GM23338 (cell line): ENCODE data around the gene GRIP2. TPM values are rescaled to one million over a fixed set of nuclear protein-coding genes. Genes with fewer than 3 reads are reported as not detected.

Source experiments
- ATAC-seq: fragments of 200-7000 bp; cut with Tn5 transposase; 3 replicates; pipeline ENCODE4 v1.9.1; 2020
- DNase-seq: peaks from one replicate; pipeline ENCODE4 v3.0.0-alpha.2; 2015; ENCODE audit warnings: low spot score
- H2AFZ ChIP-seq: fragments of 200-600 bp; sonication (generic); 2 replicates; pipeline ENCODE4 v1.8.0; 2016; ENCODE audit warnings: antibody characterized with exemption, mild to moderate bottlenecking, moderate library complexity
- H3F3A ChIP-seq: fragments of 200-600 bp; sonication (generic); replicated peaks from 2 replicates; pipeline ENCODE4 v1.8.0; 2017; ENCODE audit warnings: antibody characterized with exemption, mixed run types, low read depth
- H3K27ac ChIP-seq: fragments of 200-600 bp; sonication (generic); 2 replicates; pipeline ENCODE4 v1.6.1; 2016; ENCODE audit warnings: low read depth
- H3K27me3 ChIP-seq: fragments of 200-600 bp; sonication (generic); 2 replicates; pipeline ENCODE4 v1.8.0; 2016; ENCODE audit warnings: mild to moderate bottlenecking, mixed run types, moderate library complexity; ENCODE audit not compliant: insufficient read depth
- H3K36me3 ChIP-seq: fragments of 200-600 bp; sonication (generic); 2 replicates; pipeline ENCODE4 v1.8.0; 2016; ENCODE audit warnings: mild to moderate bottlenecking; ENCODE audit not compliant: insufficient read depth
- H3K4me1 ChIP-seq: fragments of 200-600 bp; sonication (generic); 2 replicates; pipeline ENCODE4 v1.8.0; 2016; ENCODE audit warnings: mild to moderate bottlenecking, moderate library complexity; ENCODE audit not compliant: insufficient read depth
- H3K4me2 ChIP-seq: fragments of 200-600 bp; sonication (generic); 2 replicates; pipeline ENCODE4 v1.7.1; 2017; ENCODE audit warnings: mixed run types
- H3K4me3 ChIP-seq: fragments of 200-600 bp; sonication (generic); 2 replicates; pipeline ENCODE4 v1.6.1; 2016; ENCODE audit warnings: mixed run types
- H3K79me2 ChIP-seq: fragments of 200-600 bp; sonication (generic); replicated peaks from 2 replicates; pipeline ENCODE4 v1.8.0; 2017; ENCODE audit warnings: mild to moderate bottlenecking; ENCODE audit not compliant: insufficient read depth
- H3K9me2 ChIP-seq: fragments of 200-600 bp; sonication (generic); 2 replicates; pipeline ENCODE4 v1.8.0; 2017; ENCODE audit not compliant: insufficient read depth
- H4K20me1 ChIP-seq: fragments of 200-600 bp; sonication (generic); replicated peaks from 2 replicates; pipeline ENCODE4 v1.8.0; 2017; ENCODE audit warnings: mild to moderate bottlenecking; ENCODE audit not compliant: insufficient read depth
- H3K27ac Mint-ChIP-seq: 2 replicates; pipeline ENCODE4 v1.8.0; 2020; ENCODE audit warnings: inconsistent platforms, mild to moderate bottlenecking, moderate library complexity, mixed read lengths
- H3K27me3 Mint-ChIP-seq: 3 replicates; pipeline ENCODE4 v1.8.0; 2022; ENCODE audit warnings: low read depth, mild to moderate bottlenecking, moderate library complexity, mixed read lengths, inconsistent platforms; ENCODE audit not compliant: insufficient read depth, poor library complexity
- H3K36me3 Mint-ChIP-seq: 3 replicates; pipeline ENCODE4 v1.8.0; 2021; ENCODE audit warnings: low read depth, mild to moderate bottlenecking, inconsistent platforms, moderate library complexity, mixed read lengths
- H3K4me1 Mint-ChIP-seq: 3 replicates; pipeline ENCODE4 v1.8.0; 2020; ENCODE audit warnings: mild to moderate bottlenecking, inconsistent platforms, mixed read lengths
- H3K4me3 Mint-ChIP-seq: 3 replicates; pipeline ENCODE4 v1.8.0; 2021; ENCODE audit warnings: moderate library complexity, mild to moderate bottlenecking, inconsistent platforms, mixed read lengths
- H3K9me3 Mint-ChIP-seq: 3 replicates; pipeline ENCODE4 v1.8.0; 2020; ENCODE audit warnings: moderate library complexity, mild to moderate bottlenecking, inconsistent platforms, mixed read lengths
- CTCF ChIP-seq, 2 experiments: fragments of 200-600 bp in 1 of 2; sonication (generic) in 1 of 2; conservative IDR thresholded peaks; 2 replicates each; pipeline versions ENCODE4 v1.5.1 to v1.6.1; 2016 to 2017; ENCODE audit warnings: antibody characterized with exemption in 2 of 2, low read depth in 2 of 2, mild to moderate bottlenecking in 2 of 2, moderate library complexity in 1 of 2
- EZH2phosphoT487 ChIP-seq: fragments of 200-600 bp; sonication (generic); IDR thresholded peaks from one replicate; pipeline ENCODE4 v1.8.1; 2018; ENCODE audit warnings: antibody characterized with exemption; ENCODE audit not compliant: unreplicated experiment
- ZNF462 ChIP-seq: fragments of 250-450 bp; sonication (Bioruptor Pico); IDR thresholded peaks from 2 replicates; pipeline ENCODE4 v1.5.0; 2020; ENCODE audit warnings: mild to moderate bottlenecking, moderate library complexity
- long read RNA-seq: library from polyadenylated mRNA; unstranded; transcript quantifications from one replicate; pipeline ENCODE4 v2.0.0, GENCODE V29; 2020; ENCODE audit not compliant: unreplicated experiment
- polyA plus RNA-seq: library from polyadenylated mRNA; unstranded; fragments of >200 nt; fragmentation: Nextera tagmentation; extraction: Ambion mirVana; gene quantifications from 2 replicates; pipeline ENCODE4 v1.2.1, GENCODE V29; 2016
- total RNA-seq: library from RNA; depleted of rRNA; stranded (reverse); fragments of >200 nt; shearing (Covaris generic); gene quantifications from 2 replicates; pipeline ENCODE4 v1.2.3, GENCODE V29; 2014; rRNA removed
- TF ChIP-seq, protein P1 (sequence below): IDR thresholded peaks from 2 replicates; pipeline ENCODE4 v1.6.1; 2016; ENCODE audit warnings: antibody characterized with exemption
- TF ChIP-seq, protein P2 (sequence below): IDR thresholded peaks from one replicate; pipeline ENCODE4 v1.6.1; 2018; ENCODE audit warnings: antibody characterized with exemption; ENCODE audit not compliant: unreplicated experiment

The GRIP2 gene
- total RNA-seq = 4.5 and 5.8 TPM in 2 replicates
- 3.6 and 3.9 TPM in 2 replicates for polyA plus RNA-seq
- long read RNA-seq, partial matches to known transcripts = 0 of 3 reads
- long read RNA-seq, other reads (novel, unspliced or antisense) = 3 of 3 reads

- Mint-ChIP-seq H3K36me3 (no peaks in the 10 kb centered on the region; the same call in 2 of the 3 replicates), H3K9me3 (no peaks in the 10 kb centered on the region), H3K4me1 (peaks cover 30% of the 10 kb centered on the region), H3K27me3 (peaks cover 7% of the 10 kb centered on the region), H3K4me3 (no peak within 1 kb of the TSS), H3K27ac (peak within 1 kb of the TSS; percentile 38; the same call in 1 of the 2 replicates)
- H3F3A ChIP-seq = peaks cover 6% of the 10 kb centered on the region; the same call in 1 of the 2 replicates
- no peak within 1 kb of the TSS for H3K4me2 ChIP-seq
- H3K27ac ChIP-seq = no peak within 1 kb of the TSS
- no peaks in the 10 kb centered on the region for H3K9me2 ChIP-seq
- peaks cover 14% of the 10 kb centered on the region for H3K4me1 ChIP-seq
- ATAC-seq (no peak), DNase-seq (no peak)
- H3K4me3 ChIP-seq = no peak within 1 kb of the TSS
- no peaks in the 10 kb centered on the region for H3K79me2 ChIP-seq
- no peak within 1 kb of the TSS for H2AFZ ChIP-seq
- TF ChIP-seq, protein P1, sequence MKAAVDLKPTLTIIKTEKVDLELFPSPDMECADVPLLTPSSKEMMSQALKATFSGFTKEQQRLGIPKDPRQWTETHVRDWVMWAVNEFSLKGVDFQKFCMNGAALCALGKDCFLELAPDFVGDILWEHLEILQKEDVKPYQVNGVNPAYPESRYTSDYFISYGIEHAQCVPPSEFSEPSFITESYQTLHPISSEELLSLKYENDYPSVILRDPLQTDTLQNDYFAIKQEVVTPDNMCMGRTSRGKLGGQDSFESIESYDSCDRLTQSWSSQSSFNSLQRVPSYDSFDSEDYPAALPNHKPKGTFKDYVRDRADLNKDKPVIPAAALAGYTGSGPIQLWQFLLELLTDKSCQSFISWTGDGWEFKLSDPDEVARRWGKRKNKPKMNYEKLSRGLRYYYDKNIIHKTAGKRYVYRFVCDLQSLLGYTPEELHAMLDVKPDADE = no peak
- TF ChIP-seq, protein P2, sequence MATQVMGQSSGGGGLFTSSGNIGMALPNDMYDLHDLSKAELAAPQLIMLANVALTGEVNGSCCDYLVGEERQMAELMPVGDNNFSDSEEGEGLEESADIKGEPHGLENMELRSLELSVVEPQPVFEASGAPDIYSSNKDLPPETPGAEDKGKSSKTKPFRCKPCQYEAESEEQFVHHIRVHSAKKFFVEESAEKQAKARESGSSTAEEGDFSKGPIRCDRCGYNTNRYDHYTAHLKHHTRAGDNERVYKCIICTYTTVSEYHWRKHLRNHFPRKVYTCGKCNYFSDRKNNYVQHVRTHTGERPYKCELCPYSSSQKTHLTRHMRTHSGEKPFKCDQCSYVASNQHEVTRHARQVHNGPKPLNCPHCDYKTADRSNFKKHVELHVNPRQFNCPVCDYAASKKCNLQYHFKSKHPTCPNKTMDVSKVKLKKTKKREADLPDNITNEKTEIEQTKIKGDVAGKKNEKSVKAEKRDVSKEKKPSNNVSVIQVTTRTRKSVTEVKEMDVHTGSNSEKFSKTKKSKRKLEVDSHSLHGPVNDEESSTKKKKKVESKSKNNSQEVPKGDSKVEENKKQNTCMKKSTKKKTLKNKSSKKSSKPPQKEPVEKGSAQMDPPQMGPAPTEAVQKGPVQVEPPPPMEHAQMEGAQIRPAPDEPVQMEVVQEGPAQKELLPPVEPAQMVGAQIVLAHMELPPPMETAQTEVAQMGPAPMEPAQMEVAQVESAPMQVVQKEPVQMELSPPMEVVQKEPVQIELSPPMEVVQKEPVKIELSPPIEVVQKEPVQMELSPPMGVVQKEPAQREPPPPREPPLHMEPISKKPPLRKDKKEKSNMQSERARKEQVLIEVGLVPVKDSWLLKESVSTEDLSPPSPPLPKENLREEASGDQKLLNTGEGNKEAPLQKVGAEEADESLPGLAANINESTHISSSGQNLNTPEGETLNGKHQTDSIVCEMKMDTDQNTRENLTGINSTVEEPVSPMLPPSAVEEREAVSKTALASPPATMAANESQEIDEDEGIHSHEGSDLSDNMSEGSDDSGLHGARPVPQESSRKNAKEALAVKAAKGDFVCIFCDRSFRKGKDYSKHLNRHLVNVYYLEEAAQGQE = no peak
- no peak for TF ChIP-seq EZH2phosphoT487
- TF ChIP-seq CTCF (conservative IDR thresholded peaks at IDR 0.05; ENCODE audit: low read depth in 2 of 2) = no peak
- no peaks in the 10 kb centered on the region for H4K20me1 ChIP-seq
- no peaks in the 10 kb centered on the region for H3K36me3 ChIP-seq
- H3K27me3 ChIP-seq = no peaks in the 10 kb centered on the region
These were observed at the start of gene GRIP2 for GRCh38 chr3:14539742-14540491. Gene GRIP2, minus strand, starts transcription at chr3:14540342. Its CDS starts 34 bp downstream, at chr3:14540308.

GRCh38 chr3:14588425-14589112 is 48.4 kb upstream of the GRIP2 start:
- Histone ChIP-seq H2AFZ (no peak overlapping the region), H3K27me3 (no peaks in the 10 kb centered on the region), H4K20me1 (no peaks in the 10 kb centered on the region; the same call in 1 of the 2 replicates), H3K4me2 (no peak overlapping the region), H3K4me3 (no peak overlapping the region), H3K27ac (no peak overlapping the region), H3K79me2 (no peaks in the 10 kb centered on the region), H3K4me1 (peaks cover 8% of the 10 kb centered on the region; the same call in 1 of the 2 replicates), H3K9me2 (no peaks in the 10 kb centered on the region), H3K36me3 (no peaks in the 10 kb centered on the region), H3F3A (no peaks in the 10 kb centered on the region)
- DNase-seq (no peak), ATAC-seq (no peak)
- no peak for TF ChIP-seq ZNF462
- Mint-ChIP-seq H3K36me3 (no peaks in the 10 kb centered on the region), H3K9me3 (no peaks in the 10 kb centered on the region), H3K27me3 (peaks cover 2% of the 10 kb centered on the region), H3K4me3 (no peak overlapping the region), H3K27ac (no peak overlapping the region), H3K4me1 (peaks cover 6% of the 10 kb centered on the region)
